K562 (cell line): ENCODE results near the gene RFNG. TPM values are rescaled to one million over a fixed set of nuclear protein-coding genes. Genes with fewer than 3 reads are reported as not detected.

Experiments
- ATAC-seq: fragments of 200-7000 bp; cut with Tn5 transposase; 3 replicates; pipeline ENCODE4 v1.9.1; 2020; ENCODE audit warnings: moderate library complexity
- BruUV-seq: library from RNA; stranded (reverse); fragments of 400-500 nt; replicated peaks from 2 replicates; lab custom pipeline; 2021; lab: Mats Ljungman, UMichigan
- CTCF ChIA-PET: fragments of 300-600 bp; formaldehyde crosslinking; extraction: SDS; loops from one replicate; lab custom pipeline; 2021; ENCODE audit warnings: low intra/inter-chr PET ratio; lab: Yijun Ruan, JAX
- POLR2A ChIA-PET: fragments of 300-600, 350-650 bp; sonication (Branson Sonifier 250); formaldehyde crosslinking; extraction: SDS; loops from one replicate; lab custom pipeline; 2021; ENCODE audit warnings: antibody characterized with exemption, inconsistent platforms; lab: Yijun Ruan, JAX
- DNase-seq, 4 experiments: peaks; one replicate each; pipeline versions ENCODE4 v3.0.0 to v3.0.0-alpha.2; 2011 to 2018; ENCODE audit warnings: low spot score in 3 of 4, mixed read lengths in 3 of 4; ENCODE audit errors: extremely low read depth in 1 of 4
- FAIRE-seq: peaks from 2 replicates; lab custom pipeline; 2011; peaks lifted over from hg19 to GRCh38; lab: Jason Lieb, UNC
- H2AFZ ChIP-seq: 2 replicates; pipeline ENCODE4 v1.6.0; 2011; ENCODE audit warnings: low read depth, low read length, control low read depth, inconsistent platforms
- H3K27ac ChIP-seq: fragments of 200-600 bp; 3 replicates; pipeline ENCODE4 v1.8.0; 2011; ENCODE audit warnings: low read depth, mild to moderate bottlenecking, control low read depth, inconsistent platforms, low read length, moderate library complexity, mixed read lengths; ENCODE audit errors: extremely low read depth
- H3K27me3 ChIP-seq, 2 experiments: fragments of 300-600 bp in 1 of 2; 2 replicates in 1 of 2; 3 replicates in 1 of 2; pipeline versions ENCODE4 v1.6.0 to v1.8.0; 2011; ENCODE audit warnings: inconsistent platforms in 2 of 2, low read length in 2 of 2, mild to moderate bottlenecking in 1 of 2, mixed read lengths in 1 of 2, moderate library complexity in 1 of 2; ENCODE audit not compliant: control insufficient read depth in 2 of 2, insufficient read depth in 2 of 2
- H3K36me3 ChIP-seq: fragments of 300-600 bp; 3 replicates; pipeline ENCODE4 v1.8.0; 2011; ENCODE audit warnings: mild to moderate bottlenecking, low read length, inconsistent platforms; ENCODE audit not compliant: control insufficient read depth, insufficient read depth
- H3K4me1 ChIP-seq, 2 experiments: fragments of 200-600 bp in 1 of 2; replicated peaks in 1 of 2; 2 replicates in 1 of 2; 3 replicates in 1 of 2; pipeline versions ENCODE4 v1.5.1 to v1.8.0; 2011; ENCODE audit warnings: inconsistent platforms in 2 of 2, low read length in 2 of 2, mild to moderate bottlenecking in 1 of 2, mixed read lengths in 1 of 2, moderate library complexity in 1 of 2; ENCODE audit not compliant: control insufficient read depth in 2 of 2, insufficient read depth in 2 of 2
- H3K4me2 ChIP-seq: 2 replicates; pipeline ENCODE4 v1.6.1; 2011; ENCODE audit warnings: low read length, control low read depth, inconsistent platforms, mixed read lengths; ENCODE audit not compliant: insufficient read depth
- H3K4me3 ChIP-seq: fragments of 200-600 bp; sonication (generic), shearing (Covaris generic); 2 replicates; pipeline ENCODE4 v1.5.1; 2016; ENCODE audit warnings: control low read depth, inconsistent platforms
- H3K79me2 ChIP-seq: fragments of 200-600 bp; 3 replicates; pipeline ENCODE4 v1.8.0; 2011; ENCODE audit warnings: low read length, inconsistent platforms; ENCODE audit not compliant: control insufficient read depth, insufficient read depth
- H3K9ac ChIP-seq, 2 experiments: 2 replicates each; pipeline versions ENCODE4 v1.6.0 to v1.6.1; 2011; ENCODE audit warnings: low read depth in 2 of 2, low read length in 2 of 2, control low read depth in 1 of 2, inconsistent platforms in 1 of 2, mild to moderate bottlenecking in 1 of 2, mixed read lengths in 1 of 2; ENCODE audit not compliant: insufficient read depth in 1 of 2
- H3K9me1 ChIP-seq: one replicate; pipeline ENCODE4 v1.6.0; 2011; ENCODE audit warnings: inconsistent platforms, mild to moderate bottlenecking, low read length, moderate library complexity; ENCODE audit not compliant: control insufficient read depth, insufficient read depth
- H3K9me3 ChIP-seq: replicated peaks from 2 replicates; pipeline ENCODE4 v1.5.1; 2011; ENCODE audit warnings: low read depth, low read length, inconsistent platforms; ENCODE audit not compliant: control insufficient read depth, insufficient read depth
- H4K20me1 ChIP-seq: replicated peaks from 2 replicates; pipeline ENCODE4 v1.6.1; 2011; ENCODE audit warnings: low read length, inconsistent platforms, mixed read lengths; ENCODE audit not compliant: control insufficient read depth, insufficient read depth
- ARID4B ChIP-seq: sonication (generic); formaldehyde crosslinking; IDR thresholded peaks from 2 replicates; pipeline ENCODE4 v1.8.0; 2022; ENCODE audit warnings: mild to moderate bottlenecking, missing genetic modification reagents
- DPF2 ChIP-seq: fragments of 450-650 bp; IDR thresholded peaks from 2 replicates; pipeline ENCODE4 v1.6.1; 2016
- HIVEP1 ChIP-seq: fragments of 250-450 bp; sonication (Bioruptor Pico); IDR thresholded peaks from 2 replicates; pipeline ENCODE4 v1.4.0; 2020; ENCODE audit warnings: mild to moderate bottlenecking
- KAT2B ChIP-seq: IDR thresholded peaks from one replicate; pipeline ENCODE4 v1.6.1; 2012; ENCODE audit warnings: low read depth, mild to moderate bottlenecking, control low read depth, inconsistent platforms, low read length, moderate library complexity
- MCM7 ChIP-seq, 2 experiments: fragments of 450-650 bp; IDR thresholded peaks; 2 replicates each; pipeline ENCODE4 v1.6.1; 2016 to 2018
- MYNN ChIP-seq, 2 experiments: sonication (generic); formaldehyde crosslinking in 1 of 2; IDR thresholded peaks; 2 replicates each; pipeline versions ENCODE4 v1.5.0 to v1.6.1; 2016 to 2020; ENCODE audit warnings: antibody characterized with exemption in 1 of 2, missing genetic modification reagents in 1 of 2
- SRSF1 ChIP-seq: fragments of 200-400 bp; formaldehyde crosslinking; IDR thresholded peaks from 2 replicates; pipeline ENCODE4 v1.6.1; 2017; ENCODE audit warnings: mild to moderate bottlenecking, low read depth, low read length, moderate library complexity
- TAF15 ChIP-seq: fragments of 200-400 bp; formaldehyde crosslinking; IDR thresholded peaks from 2 replicates; pipeline ENCODE4 v1.6.1; 2017; ENCODE audit warnings: mild to moderate bottlenecking, low read depth, low read length, moderate library complexity
- ZFP91 ChIP-seq: sonication (generic); formaldehyde crosslinking; IDR thresholded peaks from 2 replicates; pipeline ENCODE4 v1.8.0; 2022; ENCODE audit warnings: mild to moderate bottlenecking, missing genetic modification reagents
- WGBS: fragments of 100-300 bp; shearing (Covaris generic); methylation state at CpG from one replicate; pipeline ENCODE4 v1.1.6; 2016; ENCODE audit warnings: low coverage, mixed read lengths; ENCODE audit not compliant: insufficient coverage; ENCODE audit errors: missing lambda C conversion rate; 5-methylcytosine and 5-hydroxymethylcytosine counted together
- in situ Hi-C: fragments of 300-500 bp; cut with MboI; formaldehyde crosslinking; loops from 4 replicates; pipeline ENCODE4 v1.15.0; 2018; ENCODE audit warnings: inconsistent platforms, mixed read lengths
- intact Hi-C: fragments of 100-400 bp; cut with micrococcal nuclease; formaldehyde crosslinking; loops from 2 replicates; pipeline ENCODE4 v1.14.2; 2022
- polyA plus RNA-seq, 8 experiments: library from polyadenylated mRNA; depleted of rRNA in 4 of 8; stranded (reverse) in 5 of 8; unstranded in 3 of 8; fragments of >200 nt; fragmentation: Nextera tagmentation in 2 of 8; fragmentation: Illumina TruSeq in 1 of 8; extraction: Ambion mirVana in 2 of 8; extraction: Trizol in 1 of 8; gene quantifications; 2 replicates each; pipeline versions ENCODE4 v1.2.1 to v1.2.3, GENCODE V29; 2011 to 2014; ENCODE audit warnings: inconsistent platforms in 1 of 8, missing spikeins in 1 of 8
- total RNA-seq, 7 experiments: library from RNA; depleted of rRNA in 6 of 7; stranded (reverse); fragments of >200 nt in 6 of 7; fragmentation: Illumina TruSeq in 2 of 7; extraction: Trizol in 2 of 7; gene quantifications; 2 replicates each; pipeline versions ENCODE4 v1.2.1 to v1.2.3, GENCODE V29; 2011 to 2021; ENCODE audit warnings: low replicate concordance in 1 of 7

RFNG gene
- total and polyA plus RNA-seq, 9 of the 15 experiments (the other 6 are each of a cell fraction or from before 2014, with no cell fraction given): 0.32 to 32.8 (median 9.5) TPM

- ATAC-seq: no peak
- ChIA-PET POLR2A (interaction anchor here (1.2 to 1.4 kb wide), 2 partner anchors 9 to 18 kb away, joined by 5 to 7 read pairs; partner anchors contain the start of genes CENPX and LRRC45), CTCF (no interaction called here)
- no peak for DNase-seq
- intact Hi-C loops (no loop called here), in situ Hi-C loops (no loop called here)
- no peak for FAIRE-seq
- no peaks in the 10 kb centered on the region for H3K9me3 ChIP-seq
- H3K36me3 ChIP-seq: peaks cover 6% of the 10 kb centered on the region; the same call in 2 of the 3 replicates
- no peak overlapping the region for H3K4me2 ChIP-seq
- H3K27me3 ChIP-seq: no peaks in the 10 kb centered on the region
- peaks cover 6 to 49% of the 10 kb centered on the region in 2 experiments; a peak in 4 of 5 replicates for H3K4me1 ChIP-seq
- H3K9me1 ChIP-seq: no peaks in the 10 kb centered on the region
- TF ChIP-seq MYNN (IDR thresholded peaks at IDR 0.05): no peak
- TF ChIP-seq MYNN (CRISPR knock-in tag; IDR thresholded peaks at IDR 0.05): no peak
- no peak for TF ChIP-seq TAF15
- TF ChIP-seq MCM7 (IDR thresholded peaks at IDR 0.05): no peak
- TF ChIP-seq DPF2: no peak
- TF ChIP-seq ZFP91: no peak
- no peak for TF ChIP-seq HIVEP1 (CRISPR knock-in tag)
- TF ChIP-seq KAT2B: no peak
- no peak for TF ChIP-seq ARID4B (CRISPR knock-in tag)
- TF ChIP-seq SRSF1: no peak
- no peak overlapping the region for H2AFZ ChIP-seq
- WGBS: 73% methylated on average over 16 of the region's 17 CpGs
- peaks cover 11% of the 10 kb centered on the region for H3K79me2 ChIP-seq
- H3K4me3 ChIP-seq: no peak overlapping the region
- BruUV-seq: no TSS peak
- H3K27ac ChIP-seq: no peak overlapping the region
- no peak overlapping the region for H3K9ac ChIP-seq
- H4K20me1 ChIP-seq: peaks cover 10% of the 10 kb centered on the region; the same call in 1 of the 2 replicates
Measured at GRCh38 chr17:82041144-82041814, 10.3 kb downstream of the RFNG start.
